Transverse colon (tissue), 4 donors: ENCODE measurements around the gene CDHR2. TPM values are rescaled to one million over a fixed set of nuclear protein-coding genes. Genes with fewer than 3 reads are reported as not detected.

Experiments
- DNase-seq: peaks from one replicate; pipeline ENCODE4 v3.0.0-alpha.2; 2019
- H3K27ac ChIP-seq, 4 donors: fragments of 200-600 bp; sonication (generic); 2 replicates each; pipeline ENCODE4 v1.5.1; 2016 to 2018; ENCODE audit warnings: inconsistent platforms in 4 of 4
- H3K27me3 ChIP-seq: fragments of 200-600 bp; sonication (generic); 2 replicates; pipeline ENCODE4 v1.5.1; 2017; ENCODE audit warnings: inconsistent platforms
- H3K36me3 ChIP-seq, 4 donors: fragments of 200-600 bp; sonication (generic); 2 replicates each; pipeline ENCODE4 v1.5.1; 2017 to 2019; ENCODE audit warnings: inconsistent platforms in 4 of 4
- H3K4me1 ChIP-seq, 4 donors: fragments of 200-600 bp; sonication (generic); 2 replicates each; pipeline ENCODE4 v1.5.1; 2017 to 2020; ENCODE audit warnings: inconsistent platforms in 4 of 4
- H3K4me3 ChIP-seq, 4 donors: fragments of 200-600 bp; sonication (generic); 1 replicate in 1 of 4; 2 replicates in 3 of 4; pipeline versions ENCODE4 v1.5.1 to v1.6.1; 2017 to 2019; ENCODE audit warnings: inconsistent platforms in 4 of 4
- H3K9me3 ChIP-seq, 2 donors: fragments of 200-600 bp; sonication (generic); 2 replicates each; pipeline ENCODE4 v1.5.1; 2017 to 2019; ENCODE audit warnings: inconsistent platforms in 2 of 2
- EP300 ChIP-seq: sonication (generic); formaldehyde crosslinking; IDR thresholded peaks from one replicate; pipeline ENCODE4 v1.6.1; 2017; ENCODE audit warnings: antibody characterized with exemption, low read depth
- POLR2A ChIP-seq: fragments of 450-650 bp; IDR thresholded peaks from one replicate; pipeline ENCODE4 v1.6.1; 2016; ENCODE audit warnings: antibody characterized with exemption, mild to moderate bottlenecking, moderate library complexity
- POLR2AphosphoS5 ChIP-seq, 3 donors: sonication (generic); formaldehyde crosslinking; IDR thresholded peaks; one replicate each; pipeline ENCODE4 v1.6.1; 2016; ENCODE audit warnings: antibody characterized with exemption in 3 of 3
- WGBS, 2 donors: methylation state at CpG; one replicate each; pipeline ENCODE4 v1.1.5; 2018; ENCODE audit warnings: low coverage in 1 of 2; 5-methylcytosine and 5-hydroxymethylcytosine counted together
- in situ Hi-C, 4 donors: fragments of 200-750 bp; cut with MboI; loops; one replicate each; pipeline versions ENCODE4 v1.15.0 to v1.15.1; 2017; ENCODE audit warnings: low sequenced_read_pairs in 3 of 4, low pct_ligation_motif_present in 1 of 4, low pct_unique_long_range_greater_than_20kb in 1 of 4
- intact Hi-C: fragments of 100-400 bp; cut with DNase I; formaldehyde crosslinking; loops from one replicate; pipeline ENCODE4 v1.15.1; 2023; ENCODE audit warnings: low total_unique reads
- total RNA-seq, 4 donors: library from RNA; depleted of rRNA; stranded (reverse); fragments of >200 nt; gene quantifications; one replicate each; pipeline ENCODE4 v1.1.0, GENCODE V29; 2016
- TF ChIP-seq, protein P1 (sequence below), 5 experiments: fragments of 200-600 bp in 3 of 5; fragments of 450-650 bp in 2 of 5; sonication (generic) in 3 of 5; IDR thresholded peaks; 1 replicate in 2 of 5; 2 replicates in 3 of 5; pipeline ENCODE4 v1.5.1; 2016 to 2017; ENCODE audit warnings: antibody characterized with exemption in 5 of 5, inconsistent platforms in 3 of 5, mild to moderate bottlenecking in 2 of 5, moderate library complexity in 1 of 5

The CDHR2 gene
- total RNA-seq, 4 donors from 2014 or later = 15.5 to 257 (median 104) TPM

DNA sequence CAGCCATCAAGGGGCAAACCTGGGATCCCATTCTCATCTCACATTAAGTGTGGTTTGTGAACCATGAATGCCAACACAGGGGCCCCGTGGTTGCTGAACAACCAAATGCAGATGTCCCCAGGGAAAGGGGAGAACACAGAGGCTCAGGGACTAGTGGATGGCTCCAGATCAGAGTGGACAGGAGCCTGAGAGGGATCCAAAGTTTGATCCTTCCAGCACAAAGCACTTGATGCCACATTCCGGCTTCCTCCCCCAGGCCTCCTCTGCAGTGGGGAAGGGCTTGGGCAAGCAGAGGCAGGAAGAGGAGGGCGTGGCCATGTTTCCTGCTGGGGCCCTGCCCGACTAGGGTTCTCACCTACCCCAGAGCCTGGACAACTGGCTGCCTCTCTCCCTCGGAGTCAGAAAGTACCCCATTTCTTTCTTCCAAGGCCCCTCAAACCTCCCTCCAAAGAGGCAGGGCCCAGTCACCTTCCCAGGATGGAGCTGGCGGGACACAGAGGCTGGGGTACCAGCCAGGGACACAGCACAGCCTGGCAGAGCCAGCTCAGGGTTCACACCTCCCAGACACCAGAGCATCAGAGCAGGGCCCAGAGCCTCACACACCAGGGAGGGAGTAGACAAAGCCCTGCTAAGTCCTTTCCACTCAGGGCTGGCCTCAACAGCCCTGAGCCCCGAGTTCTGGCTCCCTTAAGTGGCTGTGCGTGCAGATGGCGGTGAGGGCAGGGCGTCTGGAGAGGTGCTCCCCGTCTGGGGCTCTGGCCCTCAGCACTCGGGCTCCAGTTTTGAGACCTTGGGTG lies 7.6 kb upstream of the CDHR2 start:
- 38% methylated on average over 12 of the region's 12 CpGs; no CpG with 5 or more reads in 1 of the 2 donors for WGBS, 2 donors
- TF ChIP-seq POLR2A (peak; percentile 73), POLR2AphosphoS5 (IDR thresholded peaks at IDR 0.05) (peak in 2 of 3 donors; percentile 71 to 77), EP300 (no peak)
- intact Hi-C loops = no loop called here

DNA sequence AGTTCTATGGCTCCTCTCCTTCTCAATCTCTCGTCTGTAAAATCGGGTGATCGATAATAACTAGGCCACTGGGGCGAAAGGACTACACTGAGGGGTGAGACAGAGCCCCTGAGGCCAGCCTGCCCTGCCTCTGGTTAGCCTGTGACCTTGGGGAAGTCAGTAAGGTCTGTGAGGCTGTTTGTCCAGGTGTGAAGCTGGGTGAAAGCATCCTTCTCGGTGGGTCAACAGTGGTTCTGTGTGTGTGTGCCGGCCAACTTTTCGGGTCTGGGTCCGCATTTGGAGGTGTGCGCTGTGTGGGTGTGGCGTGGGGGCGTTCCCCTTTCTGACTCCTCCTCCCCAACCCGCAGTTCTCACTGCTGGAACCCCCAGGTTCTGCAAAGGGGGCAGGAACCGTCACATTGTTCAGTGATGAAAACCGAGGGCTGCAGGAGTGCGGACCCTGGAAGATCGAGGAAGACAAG lies 7.0 kb upstream of the CDHR2 start:
- intact Hi-C loops = no loop called here
- Histone ChIP-seq H3K9me3 (no peaks in the 10 kb centered on the region), H3K27me3 (no peaks in the 10 kb centered on the region), H3K27ac (peak overlapping the region; percentile 96 to 97 (median 97)), H3K4me3 (peak overlapping the region; percentile 68 to 91 (median 82)), H3K36me3 (no peaks in the 10 kb centered on the region), H3K4me1 (peaks cover 8 to 47% (median 42%) of the 10 kb centered on the region in 4 donors)
- in situ Hi-C loops = no loop called here
- DNase-seq = peak; percentile 82
- WGBS, 2 donors = 35% methylated on average over 16 of the region's 16 CpGs; no CpG with 5 or more reads in 1 of the 2 donors
- TF ChIP-seq POLR2AphosphoS5 (IDR thresholded peaks at IDR 0.05) (peak; percentile 61 to 68 (median 62)), EP300 (no peak)
- TF ChIP-seq, protein P1, sequence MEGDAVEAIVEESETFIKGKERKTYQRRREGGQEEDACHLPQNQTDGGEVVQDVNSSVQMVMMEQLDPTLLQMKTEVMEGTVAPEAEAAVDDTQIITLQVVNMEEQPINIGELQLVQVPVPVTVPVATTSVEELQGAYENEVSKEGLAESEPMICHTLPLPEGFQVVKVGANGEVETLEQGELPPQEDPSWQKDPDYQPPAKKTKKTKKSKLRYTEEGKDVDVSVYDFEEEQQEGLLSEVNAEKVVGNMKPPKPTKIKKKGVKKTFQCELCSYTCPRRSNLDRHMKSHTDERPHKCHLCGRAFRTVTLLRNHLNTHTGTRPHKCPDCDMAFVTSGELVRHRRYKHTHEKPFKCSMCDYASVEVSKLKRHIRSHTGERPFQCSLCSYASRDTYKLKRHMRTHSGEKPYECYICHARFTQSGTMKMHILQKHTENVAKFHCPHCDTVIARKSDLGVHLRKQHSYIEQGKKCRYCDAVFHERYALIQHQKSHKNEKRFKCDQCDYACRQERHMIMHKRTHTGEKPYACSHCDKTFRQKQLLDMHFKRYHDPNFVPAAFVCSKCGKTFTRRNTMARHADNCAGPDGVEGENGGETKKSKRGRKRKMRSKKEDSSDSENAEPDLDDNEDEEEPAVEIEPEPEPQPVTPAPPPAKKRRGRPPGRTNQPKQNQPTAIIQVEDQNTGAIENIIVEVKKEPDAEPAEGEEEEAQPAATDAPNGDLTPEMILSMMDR (IDR thresholded peaks at IDR 0.05) = peak in 1 of 5 experiments; percentile 5

More for the DNA sequence above, 7.6 kb upstream of the CDHR2 start:
- in situ Hi-C loops = no loop called here
- no peaks in the 10 kb centered on the region for H3K9me3 ChIP-seq
- peaks cover 8 to 41% (median 37%) of the 10 kb centered on the region in 4 donors for H3K4me1 ChIP-seq
- peak overlapping the region; percentile 96 to 97 (median 97) for H3K27ac ChIP-seq
- peak overlapping the region in 2 of 4 donors; percentile 82 to 91 for H3K4me3 ChIP-seq
- H3K27me3 ChIP-seq = no peaks in the 10 kb centered on the region
- DNase-seq = peak; percentile 86
- H3K36me3 ChIP-seq = no peaks in the 10 kb centered on the region

DNA sequence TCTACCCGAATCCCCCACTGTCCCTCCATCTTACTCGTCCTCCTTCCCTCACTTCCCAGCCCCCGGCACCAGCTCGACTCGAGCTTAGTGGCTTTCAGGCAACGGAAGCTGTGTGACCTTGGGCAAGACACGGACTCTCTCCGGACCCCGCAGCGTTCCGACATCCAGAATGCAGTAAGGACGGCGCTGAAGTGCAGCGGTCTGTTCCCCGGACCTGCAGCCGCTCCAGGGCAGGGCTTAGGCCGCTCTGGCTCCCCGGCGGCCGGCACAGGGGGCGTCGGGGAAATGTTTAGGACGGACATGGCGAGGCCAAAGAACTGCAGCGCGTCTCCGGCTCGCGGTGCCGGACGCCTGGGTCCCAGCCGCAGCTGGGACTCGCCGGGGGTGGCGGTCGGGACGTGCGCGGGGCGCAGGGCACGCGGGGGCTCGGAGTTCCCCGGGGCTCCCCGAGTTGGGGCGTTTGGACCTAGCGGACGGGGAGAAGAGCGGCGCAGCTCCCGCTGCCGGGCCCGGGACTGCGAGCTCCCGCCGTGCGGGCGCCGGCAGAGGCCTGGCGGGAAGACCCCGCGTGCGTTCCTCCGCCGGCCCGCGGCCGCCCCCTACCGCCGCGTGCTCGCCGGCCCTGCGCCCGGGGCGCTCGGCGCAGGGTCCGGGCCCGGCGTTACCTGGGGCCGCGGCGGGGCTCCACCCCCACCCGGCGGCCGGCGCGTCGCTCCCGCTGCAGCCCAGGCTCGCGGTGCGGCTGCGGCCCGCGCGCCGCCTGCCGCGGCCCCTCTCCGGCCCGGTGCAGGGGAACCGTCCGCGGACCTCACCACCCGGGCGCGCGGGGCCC lies 6.3 kb upstream of the CDHR2 start:
- TF ChIP-seq EP300 (no peak), POLR2A (peak; percentile 67), POLR2AphosphoS5 (IDR thresholded peaks at IDR 0.05) (peak in 1 of 3 donors; percentile 5)
- TF ChIP-seq, protein P1 (IDR thresholded peaks at IDR 0.05) = peak in 2 of 5 experiments; percentile 5 to 14
- Histone ChIP-seq H3K27ac (peak overlapping the region; percentile 96 to 97 (median 97)), H3K4me3 (peak overlapping the region; percentile 75 to 91 (median 82)), H3K36me3 (no peaks in the 10 kb centered on the region), H3K9me3 (no peaks in the 10 kb centered on the region), H3K27me3 (no peaks in the 10 kb centered on the region), H3K4me1 (peaks cover 8 to 53% (median 47%) of the 10 kb centered on the region in 4 donors)
- in situ Hi-C loops (no loop called here), intact Hi-C loops (no loop called here)
- WGBS, 2 donors = 1 to 10% methylated on average over 2 to 61 of the region's 110 CpGs
- DNase-seq = no peak

DNA sequence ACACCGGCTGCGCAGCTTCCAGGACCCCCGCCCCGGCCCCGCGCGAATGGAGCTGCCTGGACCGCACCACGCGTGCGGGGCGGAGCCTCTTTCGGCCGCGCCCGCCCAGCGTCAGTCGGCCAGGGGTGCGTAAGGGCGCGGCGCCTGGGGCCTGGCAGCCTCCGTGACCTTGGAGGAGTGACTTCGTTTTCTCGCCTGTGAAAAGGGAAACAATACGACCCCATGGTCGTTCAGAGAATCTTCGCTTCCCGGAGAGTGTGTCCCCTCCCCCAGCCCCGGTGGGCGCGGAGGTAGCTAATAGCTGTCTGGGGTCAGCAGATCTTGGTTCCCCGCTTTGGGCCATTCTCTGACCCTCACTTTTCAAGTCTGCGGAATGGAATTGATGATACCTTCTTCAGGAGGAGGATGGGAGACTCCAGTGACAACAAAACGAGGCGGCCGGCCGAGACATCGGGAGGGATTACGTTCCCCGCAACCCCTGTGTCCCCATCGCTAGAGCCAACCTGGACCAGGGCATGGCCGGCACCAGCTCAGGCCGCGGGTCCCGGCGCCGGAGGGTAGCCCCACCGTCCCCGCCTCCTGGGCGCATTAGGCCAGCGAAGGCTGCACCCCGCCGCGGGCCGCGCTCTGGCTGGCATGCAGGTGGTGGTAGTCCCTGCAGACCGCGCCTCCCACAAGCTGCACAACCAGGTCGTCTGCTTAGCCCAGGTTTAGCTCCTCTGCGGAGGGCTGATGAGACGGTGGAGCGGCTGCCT lies 5.5 kb upstream of the CDHR2 start:
- peak overlapping the region; percentile 96 to 97 (median 97) for H3K27ac ChIP-seq
- no peaks in the 10 kb centered on the region for H3K27me3 ChIP-seq
- intact Hi-C loops (no loop called here), in situ Hi-C loops (no loop called here)
- DNase-seq = peak; percentile 88
- no peaks in the 10 kb centered on the region for H3K36me3 ChIP-seq
- 1% methylated on average over 28 of the region's 63 CpGs; no CpG with 5 or more reads in 1 of the 2 donors for WGBS, 2 donors
- H3K4me3 ChIP-seq = peak overlapping the region; percentile 75 to 91 (median 82)
- TF ChIP-seq EP300 (no peak), POLR2AphosphoS5 (IDR thresholded peaks at IDR 0.05) (peak; percentile 82 to 95 (median 94)), POLR2A (peak; percentile 88)
- TF ChIP-seq, protein P1 (IDR thresholded peaks at IDR 0.05) = peak in 1 of 5 experiments; percentile 9
- H3K4me1 ChIP-seq = peaks cover 11 to 55% (median 49%) of the 10 kb centered on the region in 4 donors
- H3K9me3 ChIP-seq = no peaks in the 10 kb centered on the region
